Measurements from ENCODE around the gene POU4F3.

Gene POU4F3

GRCh38 chr5:146340260-146341081 lies 1.8 kb downstream of the POU4F3 start:
- DNase-seq, result peak; percentile 26

GRCh38 chr5:146341854-146342253 lies 3.2 kb downstream of the POU4F3 start:
- DNase-seq, result no peak

GRCh38 chr5:146342519-146342881 lies 3.9 kb downstream of the POU4F3 start:
- DNase-seq, result no peak

- DNase-seq, result no peak
Measured at GRCh38 chr5:146342882-146343865, 4.5 kb downstream of the POU4F3 start.

GRCh38 chr5:146344155-146345118 lies 5.8 kb downstream of the POU4F3 start:
- DNase-seq, result no peak

- no peak for DNase-seq
Measured at GRCh38 chr5:146345240-146345577, 6.6 kb downstream of the POU4F3 start.

GRCh38 chr5:146345578-146346366 lies 7.1 kb downstream of the POU4F3 start:
- no peak for DNase-seq

- no peak for DNase-seq
Measured at GRCh38 chr5:146357126-146357525, 18.5 kb downstream of the POU4F3 start.

- DNase-seq, result no peak
Measured at GRCh38 chr5:146359836-146360235, 21.2 kb downstream of the POU4F3 start.

GRCh38 chr5:146363161-146363874 lies 24.7 kb downstream of the POU4F3 start:
- DNase-seq, result no peak

GRCh38 chr5:146365618-146366017 lies 27.0 kb downstream of the POU4F3 start:
- no peak for DNase-seq

GRCh38 chr5:146366904-146367303 lies 28.3 kb downstream of the POU4F3 start:
- no peak for DNase-seq

GRCh38 chr5:146368137-146368536 lies 29.5 kb downstream of the POU4F3 start:
- DNase-seq, result no peak

GRCh38 chr5:146369691-146370090 lies 31.1 kb downstream of the POU4F3 start:
- DNase-seq, result no peak

- DNase-seq, result no peak
Measured at GRCh38 chr5:146376821-146377220, 38.2 kb downstream of the POU4F3 start.

- no peak for DNase-seq
Measured at GRCh38 chr5:146378986-146379385, 40.3 kb downstream of the POU4F3 start.

- DNase-seq, result no peak
Measured at GRCh38 chr5:146380714-146381113, 42.1 kb downstream of the POU4F3 start.

GRCh38 chr5:146388386-146388785 lies 49.7 kb downstream of the POU4F3 start:
- no peak for DNase-seq

- no peak for DNase-seq
Measured at GRCh38 chr5:146390469-146390868, 51.8 kb downstream of the POU4F3 start.
